Ureter (tissue), 1 donor: ENCODE results near the gene FHOD3. TPM values are rescaled to one million over a fixed set of nuclear protein-coding genes. Genes with fewer than 3 reads are reported as not detected.

Source experiments
- DNase-seq: peaks from one replicate; pipeline ENCODE4 v3.0.0-alpha.2; 2020; ENCODE audit warnings: low spot score
- total RNA-seq: library from RNA; stranded (reverse); gene quantifications from one replicate; pipeline ENCODE4 v1.2.4, GENCODE V29; 2023
- donor health status: DM: yes; HTN: yes; CAD: no.

The FHOD3 gene
- total RNA-seq, 1 donor from 2014 or later: 25.7 TPM

- DNase-seq: no peak
Observed at GRCh38 chr18:36409779-36410178, 112.3 kb downstream of the FHOD3 start.

GRCh38 chr18:36410346-36410745, 112.8 kb downstream of the FHOD3 start:
- DNase-seq: no peak

- DNase-seq: no peak
Observed at GRCh38 chr18:36411745-36412168, 114.2 kb downstream of the FHOD3 start.

DNA sequence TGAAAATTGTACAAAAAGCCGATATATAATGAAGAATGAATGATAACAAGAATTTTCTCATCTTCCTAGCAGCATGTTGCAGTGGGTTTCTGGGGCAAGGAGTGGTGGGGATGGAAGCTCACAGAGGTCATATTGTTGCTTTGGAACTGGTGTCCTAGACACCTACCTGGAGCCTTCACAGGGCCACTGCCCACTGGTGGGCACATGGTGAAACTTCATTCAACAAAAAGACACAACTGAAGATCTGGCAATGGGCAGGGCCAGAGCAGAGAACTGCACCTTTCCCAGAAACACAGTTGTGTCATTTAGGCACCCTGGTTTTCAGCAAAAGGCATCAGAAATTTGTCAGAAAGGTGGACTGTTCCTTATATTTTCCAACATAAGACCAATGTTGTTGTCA, 115.3 kb downstream of the FHOD3 start:
- no peak for DNase-seq

- no peak for DNase-seq
Observed at GRCh38 chr18:36415171-36415570, 117.7 kb downstream of the FHOD3 start.

- DNase-seq: no peak
Observed at GRCh38 chr18:36415625-36416024, 118.1 kb downstream of the FHOD3 start.

GRCh38 chr18:36419188-36419899, 121.8 kb downstream of the FHOD3 start:
- no peak for DNase-seq

- DNase-seq: no peak
Observed at GRCh38 chr18:36419900-36420531, 122.5 kb downstream of the FHOD3 start.

- no peak for DNase-seq
Observed at GRCh38 chr18:36420826-36421225, 123.3 kb downstream of the FHOD3 start.

GRCh38 chr18:36424741-36425142, 127.2 kb downstream of the FHOD3 start:
- no peak for DNase-seq

DNA sequence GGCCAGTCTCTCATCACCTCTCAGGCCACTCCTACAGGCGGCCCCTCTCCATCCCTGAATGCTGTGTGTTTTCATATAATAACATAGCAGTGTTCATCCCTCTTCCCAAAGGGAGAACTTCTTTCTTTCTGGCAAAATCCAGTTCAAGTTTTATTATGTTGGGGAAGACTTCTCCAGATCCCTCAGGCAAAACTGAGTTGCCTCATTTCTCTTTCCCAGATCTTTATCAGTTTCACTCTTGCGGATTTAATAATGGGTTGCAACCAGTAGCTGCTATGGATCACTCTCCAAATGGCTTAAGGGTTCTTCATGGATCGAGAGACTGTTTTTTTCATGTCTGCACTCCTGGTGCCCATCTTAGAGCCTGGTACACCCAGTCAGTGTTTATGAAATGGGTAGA, 129.9 kb downstream of the FHOD3 start:
- no peak for DNase-seq

GRCh38 chr18:36427831-36428230, 130.3 kb downstream of the FHOD3 start:
- DNase-seq: no peak

- no peak for DNase-seq
Observed at GRCh38 chr18:36428431-36429029, 131.0 kb downstream of the FHOD3 start.

GRCh38 chr18:36432880-36433555, 135.5 kb downstream of the FHOD3 start:
- no peak for DNase-seq

- DNase-seq: no peak
Observed at GRCh38 chr18:36436387-36436786, 138.9 kb downstream of the FHOD3 start.

DNA sequence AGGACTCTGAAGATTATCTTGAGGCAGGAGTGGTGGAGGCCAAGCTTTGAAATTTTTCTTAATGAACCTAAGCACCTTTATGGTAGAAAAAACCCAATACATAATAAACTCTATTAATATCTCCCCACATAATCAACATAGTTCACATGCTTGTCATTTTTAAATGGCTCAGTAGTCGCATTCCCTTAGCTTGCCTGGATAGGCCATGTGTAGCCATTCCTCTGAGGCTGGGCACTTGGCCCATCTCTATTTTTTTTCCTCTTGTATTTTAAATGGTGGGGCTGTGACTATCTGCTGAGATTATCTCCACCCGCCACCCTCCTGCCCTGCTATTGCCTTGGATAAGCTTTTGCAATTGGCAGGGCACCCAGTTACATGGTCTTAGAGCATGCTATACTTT, 143.1 kb downstream of the FHOD3 start:
- no peak for DNase-seq

GRCh38 chr18:36441426-36442240, 144.1 kb downstream of the FHOD3 start:
- no peak for DNase-seq

- DNase-seq: no peak
Observed at GRCh38 chr18:36442717-36443116, 145.2 kb downstream of the FHOD3 start.

GRCh38 chr18:36446059-36446458, 148.5 kb downstream of the FHOD3 start:
- no peak for DNase-seq

DNA sequence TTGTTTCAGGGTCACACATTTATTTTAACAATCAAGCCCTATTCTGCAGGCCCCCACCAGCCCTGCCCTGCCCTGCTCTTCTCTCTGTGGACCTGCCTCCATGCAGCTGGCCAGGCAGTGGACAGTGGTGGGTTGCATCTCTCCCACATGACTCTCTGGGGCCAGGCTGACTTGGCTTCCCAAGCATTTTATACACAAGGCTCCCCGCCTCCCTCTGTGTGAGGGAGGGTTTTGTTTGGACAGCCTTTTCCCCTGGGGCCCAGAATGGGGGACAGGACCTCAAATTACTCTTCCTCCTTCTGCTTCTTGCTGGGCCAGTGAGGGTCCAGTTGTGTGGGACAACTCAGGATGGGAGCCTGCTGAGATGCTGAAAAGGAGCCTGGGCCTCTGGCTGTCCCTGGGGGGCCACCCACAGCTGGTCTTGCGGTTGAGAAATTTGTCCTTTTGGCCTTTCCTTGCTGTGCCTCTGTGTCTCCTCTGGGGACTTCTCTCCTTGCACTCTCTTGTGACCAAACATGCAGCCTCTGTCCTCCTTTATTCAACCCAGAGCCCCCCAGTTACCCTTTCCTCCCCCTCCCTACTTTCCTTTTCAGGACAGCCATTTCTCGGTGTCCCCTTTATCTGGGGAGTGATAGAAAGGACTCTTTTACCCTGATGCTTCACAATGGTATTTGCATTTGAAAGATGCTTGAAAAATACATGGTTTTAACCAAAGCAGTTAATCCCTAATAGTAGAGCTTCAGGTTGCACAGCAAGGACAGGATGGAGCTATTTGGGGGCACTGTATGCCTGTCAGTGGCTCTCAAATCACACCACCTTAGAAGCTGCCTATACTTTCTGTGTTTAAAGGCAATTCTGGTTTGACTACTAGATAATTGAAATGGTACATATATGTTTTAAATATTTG, 151.1 kb downstream of the FHOD3 start:
- DNase-seq: no peak

DNA sequence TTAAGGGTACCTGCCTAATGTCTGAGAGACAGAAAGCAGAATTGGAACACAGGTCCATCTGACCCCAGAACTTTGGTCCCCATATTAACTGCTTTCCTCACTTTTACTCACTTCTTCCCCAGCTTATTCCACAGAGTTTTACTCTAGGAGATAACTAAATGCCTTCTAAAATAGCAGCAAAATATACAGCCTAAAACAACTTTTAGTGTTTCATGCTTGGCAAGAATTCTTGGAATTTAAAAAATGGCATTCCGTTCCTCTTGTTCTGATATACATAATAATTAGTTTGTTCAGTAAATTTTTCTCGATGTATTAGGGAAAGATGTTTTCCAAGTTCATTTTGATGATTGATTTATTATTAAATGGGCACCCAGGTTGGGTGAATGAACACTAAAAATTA, 151.9 kb downstream of the FHOD3 start:
- DNase-seq: no peak
